Liver (tissue), 3 donors: Measurements from ENCODE around the gene PHF11.

Experiments
- CTCF ChIP-seq: fragments of 150-350 bp; IDR thresholded peaks from 2 replicates; pipeline ENCODE4 v1.5.1; 2017; ENCODE audit warnings: improper control_type of control experiment, low read depth, low read length; ENCODE audit not compliant: missing input control
- RAD21 ChIP-seq, 2 donors: IDR thresholded peaks; 2 replicates each; pipeline ENCODE4 v1.6.1; 2016; ENCODE audit warnings: antibody characterized with exemption in 2 of 2, mild to moderate bottlenecking in 2 of 2
- TAF1 ChIP-seq: conservative IDR thresholded peaks from 2 replicates; pipeline ENCODE4 v1.6.1; 2016; ENCODE audit warnings: antibody characterized with exemption, mild to moderate bottlenecking
- ZBTB33 ChIP-seq: IDR thresholded peaks from 2 replicates; pipeline ENCODE4 v1.6.1; 2016; ENCODE audit warnings: antibody characterized with exemption
- donor health status: healthy.
- donor health status: healthy.

- TF ChIP-seq CTCF: no peak
- no peak for TF ChIP-seq RAD21 (IDR thresholded peaks at IDR 0.05)
- TF ChIP-seq ZBTB33: no peak
- no peak for TF ChIP-seq TAF1
These were observed 50.8 kb downstream of the PHF11 start for GRCh38 chr13:49546561-49546960.
